Measurements from ENCODE around the gene ARRDC3.

- TF ChIP-seq CTCF (IDR thresholded peaks at IDR 0.05; ENCODE audit: low read depth, low read length) (no peak), POLR2A (IDR thresholded peaks at IDR 0.05; ENCODE audit: extremely low read depth, insufficient read length) (no peak), MYC (IDR thresholded peaks at IDR 0.05; ENCODE audit: low read depth, low read length) (no peak), MAX (IDR thresholded peaks at IDR 0.05; ENCODE audit: low read depth, low read length) (no peak)
Observed at GRCh38 chr5:91397791-91398190, 14.7 kb upstream of the ARRDC3 start.
